Adrenal gland (tissue), 5 donors: Measurements from ENCODE around the gene GGT7.

Source experiments
- CTCF ChIP-seq, 6 experiments: fragments of 450-650 bp in 4 of 6; fragments of 200-600 bp in 2 of 6; sonication (generic) in 1 of 6; IDR thresholded peaks; 1 replicate in 5 of 6; 2 replicates in 1 of 6; pipeline versions ENCODE4 v1.5.1 to v1.8.0; 2016 to 2021; ENCODE audit warnings: antibody characterized with exemption in 6 of 6, mild to moderate bottlenecking in 2 of 6, moderate library complexity in 1 of 6
- POLR2A ChIP-seq, 2 donors: fragments of 450-650 bp; IDR thresholded peaks; one replicate each; pipeline ENCODE4 v1.6.1; 2017; ENCODE audit warnings: antibody characterized with exemption in 2 of 2, mild to moderate bottlenecking in 2 of 2, moderate library complexity in 1 of 2
- donor health status: DM: no; HTN: no; CAD: no.

- TF ChIP-seq POLR2A (IDR thresholded peaks at IDR 0.05): no peak
- TF ChIP-seq CTCF (IDR thresholded peaks at IDR 0.05): no peak
Observed at GRCh38 chr20:34815636-34816035, 57.0 kb downstream of the GGT7 start.
